K562 treated with DMSO at 1 percent for 24 hours (cell line): ENCODE data around the gene SULT2A1. TPM values are rescaled to one million over a fixed set of nuclear protein-coding genes. Genes with fewer than 3 reads are reported as not detected.

Source experiments
- total RNA-seq: library from RNA; unstranded; fragments of 300-600 nt; gene quantifications from 2 replicates; pipeline ENCODE4 v1.2.3, GENCODE V29; 2022; ENCODE audit warnings: low read depth; ENCODE audit not compliant: insufficient read depth

SULT2A1 gene, protein sequence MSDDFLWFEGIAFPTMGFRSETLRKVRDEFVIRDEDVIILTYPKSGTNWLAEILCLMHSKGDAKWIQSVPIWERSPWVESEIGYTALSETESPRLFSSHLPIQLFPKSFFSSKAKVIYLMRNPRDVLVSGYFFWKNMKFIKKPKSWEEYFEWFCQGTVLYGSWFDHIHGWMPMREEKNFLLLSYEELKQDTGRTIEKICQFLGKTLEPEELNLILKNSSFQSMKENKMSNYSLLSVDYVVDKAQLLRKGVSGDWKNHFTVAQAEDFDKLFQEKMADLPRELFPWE
- total RNA-seq, result 0.13 TPM in 1 of 2 replicates, not detected in the other

DNA sequence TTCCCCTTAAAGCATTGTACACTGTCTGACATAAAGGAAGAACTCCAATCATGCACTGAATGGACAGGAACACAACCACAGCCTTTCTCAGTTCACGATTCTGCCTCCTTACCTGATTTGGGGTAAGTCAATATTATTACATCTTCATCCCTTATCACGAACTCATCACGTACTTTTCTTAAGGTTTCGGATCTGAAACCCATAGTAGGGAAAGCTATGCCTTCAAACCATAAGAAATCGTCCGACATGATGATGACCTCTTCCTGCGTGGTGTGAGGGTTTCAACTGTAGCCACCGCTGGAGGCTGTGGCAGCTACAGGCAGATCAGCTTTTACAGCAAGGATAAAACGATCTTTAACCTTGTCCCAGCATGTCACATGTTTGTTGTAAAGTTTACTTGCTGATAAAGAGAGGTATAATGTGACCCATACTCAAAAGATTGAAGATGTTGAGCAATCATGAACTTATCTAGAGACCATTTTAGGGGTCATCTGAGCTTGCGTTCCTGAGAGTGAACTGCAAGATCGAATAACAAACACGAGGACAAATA lies at the start of gene SULT2A1:
SULT2A1 (minus strand) TSS at position 306 of the 550 bp plus-strand sequence; CDS start at position 248, 58 bp downstream.

DNA sequence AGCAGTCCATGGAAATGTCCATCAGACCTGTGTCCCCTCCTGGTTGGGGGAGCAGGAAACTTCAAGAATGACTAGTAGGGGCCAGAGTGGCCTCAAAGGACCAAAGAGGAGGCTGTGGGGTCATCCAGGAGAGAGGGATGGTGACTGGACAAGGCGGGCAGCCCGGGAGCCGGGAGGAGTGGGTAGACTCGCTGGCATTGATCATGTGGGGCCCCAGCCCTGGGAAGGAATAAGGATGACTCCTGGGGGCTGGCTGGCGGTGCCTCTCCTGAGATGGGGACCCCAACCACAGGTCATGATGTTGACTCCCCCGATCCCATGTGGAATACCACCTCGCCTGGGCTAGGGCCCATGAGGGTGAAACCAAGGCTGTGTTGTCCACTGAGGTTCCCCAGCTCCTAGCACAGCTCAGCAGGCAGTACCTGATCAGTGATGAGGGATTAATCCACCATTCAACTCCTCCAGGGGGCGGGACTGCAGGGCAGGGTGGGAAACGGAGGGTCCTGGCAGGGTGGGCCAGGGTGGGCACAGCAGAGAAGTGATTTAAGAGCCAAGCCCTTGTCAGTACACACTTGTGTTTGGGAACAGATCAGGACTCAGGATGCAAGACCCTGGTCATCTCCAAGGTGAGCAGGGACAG lies 27.3 kb downstream of the SULT2A1 start, which contains the start of gene TPRX2:
TPRX2 (plus strand) TSS at position 590 of the 640 bp plus-strand sequence; CDS start at position 602, 12 bp downstream.

DNA sequence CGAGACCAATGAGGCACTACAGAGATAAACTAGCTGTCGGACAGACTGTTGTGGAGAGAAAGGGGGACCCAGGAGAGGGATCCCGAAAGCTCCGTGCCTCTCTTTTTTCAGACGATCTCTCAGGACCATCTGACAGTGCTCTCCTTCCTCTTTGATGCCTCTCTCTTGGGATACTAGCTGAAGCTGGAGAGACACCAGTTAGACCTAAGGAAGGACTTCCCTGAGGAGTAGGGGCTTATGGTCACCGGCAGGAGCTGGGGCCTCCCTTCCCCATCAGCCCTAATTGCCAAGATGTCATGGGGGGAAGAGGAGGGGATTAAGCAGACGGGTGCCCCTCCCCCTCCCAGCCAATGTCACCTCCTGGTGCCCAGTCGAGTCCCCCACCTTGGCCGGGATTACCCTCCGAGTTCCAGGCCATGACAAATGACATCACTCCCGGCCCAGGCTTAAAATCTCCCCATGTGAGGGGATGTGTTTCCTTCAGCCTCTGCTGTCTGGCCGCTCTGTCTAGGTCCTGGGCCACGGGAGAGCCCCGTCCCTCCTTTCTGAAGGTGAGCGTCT lies 64.6 kb downstream of the SULT2A1 start, which contains the start of gene CRX:
CRX (plus strand) TSS at position 478 of the 561 bp plus-strand sequence. CDS start 12,507 bp downstream, outside the sequence.

Other genes starting within 250 kb of the SULT2A1 start
- 51.1 and 52.3 TPM in 2 replicates for gene EHD2, start 172.9 kb downstream of the SULT2A1 start, total RNA-seq
- 1,097 and 1,125 TPM in 2 replicates for gene NOP53, start 140.8 kb downstream of the SULT2A1 start, total RNA-seq
- gene SELENOW, start 107.6 kb downstream of the SULT2A1 start, total RNA-seq, result 118 and 139 TPM in 2 replicates
- gene TPRX1, start 81.8 kb downstream of the SULT2A1 start, total RNA-seq, result not detected in 2 replicates
- not detected in 2 replicates for gene CRX, start 64.4 kb downstream of the SULT2A1 start, total RNA-seq
- gene TPRX2, start 27.1 kb downstream of the SULT2A1 start, total RNA-seq, result not detected in 2 replicates
- not detected in 2 replicates for gene BSPH1, start 105.9 kb upstream of the SULT2A1 start, total RNA-seq
- 1.3 TPM in 1 of 2 replicates, not detected in the other for gene ELSPBP1, start 108.3 kb upstream of the SULT2A1 start, total RNA-seq
- gene CABP5, start 157.8 kb upstream of the SULT2A1 start, total RNA-seq, result not detected in 2 replicates
- 4.3 and 6.4 TPM in 2 replicates for gene PLA2G4C, start 224.5 kb upstream of the SULT2A1 start, total RNA-seq